ENCODE data around the gene FGFBP1.

Gene FGFBP1

DNA sequence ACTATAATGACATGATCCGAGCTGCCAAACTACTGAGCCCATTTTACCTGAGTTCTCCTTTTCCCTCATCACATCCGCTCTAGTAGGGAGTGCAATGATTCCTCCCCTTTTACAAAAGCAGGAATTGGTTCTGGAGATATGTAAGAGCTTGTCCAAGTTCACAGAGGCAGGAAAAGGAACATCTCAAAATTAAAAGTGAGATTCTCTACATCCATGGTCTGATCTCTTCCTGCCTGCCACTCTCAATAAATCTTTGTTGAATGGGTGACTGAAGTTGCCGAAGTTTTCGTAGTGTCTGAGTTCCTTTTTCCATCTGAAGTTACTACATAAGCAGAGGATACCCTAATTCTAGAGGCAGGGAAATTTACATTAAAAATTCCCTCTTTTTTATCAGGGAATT, at the start of gene FGFBP1:
FGFBP1 (minus strand) TSS at position 101 of the 400 bp plus-strand sequence. CDS start 2,108 bp downstream, outside the sequence.
- Mint-ChIP-seq H3K4me1 (ENCODE audit: low read depth) (no peaks in the 10 kb centered on the region), H3K4me3 (no peak within 1 kb of the TSS), H3K27ac (no peak within 1 kb of the TSS), H3K27me3 (no peaks in the 10 kb centered on the region), H3K36me3 (ENCODE audit: low read depth) (no peaks in the 10 kb centered on the region), H3K9me3 (no peaks in the 10 kb centered on the region)
- intact Hi-C loops (cut with micrococcal nuclease) = no loop called here

DNA sequence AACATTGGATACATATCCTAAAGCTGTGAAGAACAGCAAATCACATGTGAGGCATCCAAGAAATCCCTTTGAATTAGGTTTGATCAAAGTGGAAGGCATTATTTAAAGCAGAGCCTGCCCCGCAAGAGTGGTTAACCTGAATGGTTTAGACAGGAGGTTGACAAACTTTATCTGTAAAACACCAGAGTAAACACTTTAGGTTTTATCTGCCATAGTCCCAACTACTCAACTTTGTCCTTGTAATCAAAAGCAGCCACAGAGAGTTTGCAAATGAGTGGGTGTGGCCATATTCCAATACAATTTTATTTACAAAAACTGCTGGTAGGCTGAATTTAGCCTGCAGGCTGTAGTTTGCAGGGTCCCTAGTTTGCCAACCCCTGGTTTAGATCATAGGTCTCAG, 49.7 kb upstream of the FGFBP1 start:
- Mint-ChIP-seq H3K27ac (no peak overlapping the region), H3K27me3 (no peaks in the 10 kb centered on the region), H3K4me1 (ENCODE audit: low read depth) (peaks cover 12% of the 10 kb centered on the region), H3K4me3 (no peak overlapping the region), H3K9me3 (no peaks in the 10 kb centered on the region), H3K36me3 (ENCODE audit: low read depth) (no peaks in the 10 kb centered on the region)
- intact Hi-C loops (cut with micrococcal nuclease) = no loop called here

DNA sequence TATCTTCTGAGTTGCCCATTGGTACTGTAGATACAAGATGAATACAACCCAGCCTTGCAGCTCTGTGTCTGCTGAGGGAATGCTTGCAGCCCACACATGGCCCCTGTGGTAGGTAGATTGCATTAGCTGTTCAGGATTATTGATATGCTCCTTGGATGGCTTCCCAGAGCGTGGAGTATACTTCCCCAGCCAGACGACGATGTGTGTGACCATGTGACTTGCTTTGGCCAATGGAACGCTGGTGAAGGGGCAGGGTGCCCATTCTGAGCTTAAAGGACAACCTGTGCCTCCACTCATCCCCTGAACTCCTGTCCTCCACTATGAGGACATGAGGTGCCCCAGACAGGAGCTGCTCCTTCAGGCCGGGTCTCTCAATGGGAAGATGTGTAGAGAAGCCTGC, 48.4 kb upstream of the FGFBP1 start:
- H3K27me3 Mint-ChIP-seq = no peaks in the 10 kb centered on the region
- H3K4me1 Mint-ChIP-seq (ENCODE audit: low read depth) = peaks cover 2% of the 10 kb centered on the region
- intact Hi-C loops (cut with micrococcal nuclease) = no loop called here
- no peaks in the 10 kb centered on the region for H3K36me3 Mint-ChIP-seq (ENCODE audit: low read depth)
- no peak overlapping the region for H3K4me3 Mint-ChIP-seq
- H3K9me3 Mint-ChIP-seq = no peaks in the 10 kb centered on the region
- H3K27ac Mint-ChIP-seq = no peak overlapping the region

DNA sequence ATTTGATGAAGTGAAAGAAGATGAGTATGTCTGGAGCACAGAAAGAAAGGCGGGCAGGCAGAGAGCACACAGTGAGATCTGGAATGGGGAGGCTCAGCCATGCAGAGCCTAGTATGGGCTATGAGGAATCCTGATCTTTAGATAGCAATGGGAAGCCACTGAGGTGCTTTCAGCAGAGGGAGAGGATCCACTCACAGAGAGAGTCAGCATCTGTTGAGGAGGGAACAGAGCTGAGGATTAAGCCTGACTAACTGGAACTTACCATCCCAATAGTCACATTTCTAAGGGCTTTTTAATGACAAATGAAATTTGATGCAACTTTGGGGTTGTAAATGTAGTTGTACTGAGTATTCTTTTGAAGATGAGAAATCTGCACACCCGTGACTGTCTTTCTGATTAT, 45.1 kb upstream of the FGFBP1 start:
- Mint-ChIP-seq H3K4me3 (no peak overlapping the region), H3K27me3 (no peaks in the 10 kb centered on the region), H3K4me1 (ENCODE audit: low read depth) (peaks cover 6% of the 10 kb centered on the region), H3K36me3 (ENCODE audit: low read depth) (no peaks in the 10 kb centered on the region), H3K27ac (no peak overlapping the region), H3K9me3 (no peaks in the 10 kb centered on the region)
- intact Hi-C loops (cut with micrococcal nuclease) = no loop called here

DNA sequence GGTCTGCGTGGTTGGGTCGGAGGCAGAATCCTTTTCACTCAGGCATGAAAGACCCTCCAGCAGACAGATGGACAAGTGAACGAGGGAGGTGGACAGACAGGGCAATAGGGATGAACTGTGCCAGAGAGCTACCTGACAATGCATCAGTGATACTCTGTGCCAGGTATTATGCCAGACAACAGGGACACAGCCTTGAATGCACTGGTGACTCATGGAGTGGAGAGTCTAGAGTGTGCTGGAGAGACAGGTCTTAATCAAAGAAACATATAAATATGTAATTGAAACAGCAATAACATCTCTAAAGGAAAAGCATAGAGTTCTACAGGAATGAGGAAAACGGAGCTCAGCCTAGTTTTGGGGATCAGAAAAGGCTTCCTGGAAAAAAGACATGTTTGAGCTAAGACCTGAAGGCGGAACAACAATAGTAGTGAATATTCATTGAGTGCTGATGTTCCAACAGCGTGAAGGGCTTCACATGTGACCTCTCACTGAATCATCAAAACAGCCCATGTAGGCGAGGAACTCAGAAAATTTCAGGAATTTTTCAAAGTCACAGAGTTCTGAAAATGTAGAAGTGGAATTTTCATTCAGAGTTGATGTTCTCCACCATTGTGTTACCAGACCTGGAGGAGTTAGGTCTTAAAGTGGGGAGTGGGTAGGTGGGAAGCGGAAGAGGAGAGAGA, 44.4 kb upstream of the FGFBP1 start:
- Mint-ChIP-seq H3K36me3 (ENCODE audit: low read depth) (no peaks in the 10 kb centered on the region), H3K4me1 (ENCODE audit: low read depth) (peaks cover 6% of the 10 kb centered on the region), H3K4me3 (no peak overlapping the region), H3K27me3 (no peaks in the 10 kb centered on the region), H3K27ac (no peak overlapping the region), H3K9me3 (no peaks in the 10 kb centered on the region)
- intact Hi-C loops (cut with micrococcal nuclease) = no loop called here

DNA sequence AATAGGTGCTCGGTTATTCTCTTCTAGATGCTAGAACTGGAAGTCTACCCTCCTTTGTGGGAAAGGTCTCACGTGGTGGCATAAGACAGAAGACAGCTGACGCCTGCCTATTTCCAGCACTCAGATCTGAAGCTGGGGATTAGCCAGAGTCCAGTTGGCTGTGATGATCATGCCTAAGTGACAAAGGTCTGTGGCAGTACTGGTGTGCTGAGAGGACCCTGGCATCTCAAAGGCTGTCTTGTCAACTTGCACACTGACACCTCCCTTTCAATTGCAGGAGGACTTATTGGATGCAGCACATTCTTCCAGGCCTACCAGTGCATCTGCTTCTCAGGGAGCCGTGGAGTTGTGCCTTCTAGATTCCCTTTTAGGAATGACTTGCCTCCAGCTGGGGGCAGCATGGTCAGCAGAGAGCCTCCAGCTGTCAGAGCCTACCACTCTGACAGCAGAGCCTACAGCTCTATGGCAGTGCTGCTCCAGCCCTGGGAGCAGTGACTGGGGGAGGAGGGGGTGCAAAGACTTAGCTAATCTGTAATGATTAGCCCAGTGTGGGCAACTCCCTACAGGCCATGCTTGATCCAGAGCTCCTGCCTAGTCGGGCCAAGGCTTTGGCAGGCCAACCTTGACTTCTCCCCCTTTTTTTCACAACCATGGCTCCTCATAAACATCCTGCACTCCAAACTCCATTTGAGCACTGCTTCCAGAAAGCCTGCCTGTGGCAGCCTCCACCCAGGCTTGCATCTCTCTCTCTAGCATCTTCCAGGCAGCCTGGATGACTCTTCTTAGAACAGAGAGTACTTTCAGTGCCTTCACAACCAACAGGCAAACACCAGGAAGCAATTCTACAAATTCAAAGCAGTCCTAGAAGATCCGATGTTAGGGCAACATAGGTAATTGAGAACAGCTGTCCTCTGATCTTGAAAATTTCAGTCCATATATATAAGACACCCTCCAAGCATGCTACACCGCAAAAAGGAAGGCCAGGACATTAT, 38.2 kb upstream of the FGFBP1 start:
- H3K4me3 Mint-ChIP-seq = no peak overlapping the region
- H3K9me3 Mint-ChIP-seq = no peaks in the 10 kb centered on the region
- no peak overlapping the region for H3K27ac Mint-ChIP-seq
- H3K4me1 Mint-ChIP-seq (ENCODE audit: low read depth) = peaks cover 6% of the 10 kb centered on the region
- intact Hi-C loops (cut with micrococcal nuclease) = no loop called here
- H3K36me3 Mint-ChIP-seq (ENCODE audit: low read depth) = no peaks in the 10 kb centered on the region
- no peaks in the 10 kb centered on the region for H3K27me3 Mint-ChIP-seq

DNA sequence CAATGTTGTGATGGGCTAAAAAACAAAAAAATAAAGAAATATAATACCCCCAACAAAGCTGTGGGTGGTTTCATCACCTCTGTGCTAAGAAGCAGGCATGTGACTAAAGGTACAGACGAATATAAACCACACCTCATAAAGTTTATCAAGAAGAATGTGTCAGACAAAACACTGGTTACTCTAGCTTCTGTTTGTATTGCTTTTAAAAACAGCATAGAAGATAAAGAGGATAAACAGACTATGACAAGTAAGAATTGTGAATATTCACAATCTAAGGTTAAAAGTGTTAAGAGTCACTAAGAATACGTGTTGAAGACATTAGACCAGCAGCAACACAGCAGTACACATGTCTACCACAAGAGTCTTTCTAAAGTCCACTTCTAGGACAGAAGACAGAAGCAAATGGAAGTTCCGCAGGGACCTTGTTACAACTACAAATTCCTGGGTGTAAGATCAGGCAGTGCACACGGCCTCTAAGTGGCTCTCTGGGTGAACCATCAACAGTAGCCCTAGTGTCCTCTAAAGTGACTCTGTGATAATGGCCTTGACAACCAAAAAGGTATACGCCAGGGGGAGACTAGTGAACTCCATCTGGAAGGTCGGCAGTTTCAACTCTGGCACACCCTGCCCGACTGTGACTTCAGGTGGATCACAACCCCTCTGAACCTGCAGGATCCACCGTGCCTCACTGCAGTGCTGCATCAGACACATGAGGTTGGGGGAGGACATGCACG, 32.7 kb upstream of the FGFBP1 start:
- no peaks in the 10 kb centered on the region for H3K9me3 Mint-ChIP-seq
- intact Hi-C loops (cut with micrococcal nuclease) = no loop called here
- H3K27me3 Mint-ChIP-seq = peaks cover 1% of the 10 kb centered on the region
- H3K36me3 Mint-ChIP-seq (ENCODE audit: low read depth) = no peaks in the 10 kb centered on the region
- no peak overlapping the region for H3K27ac Mint-ChIP-seq
- H3K4me3 Mint-ChIP-seq = no peak overlapping the region
- no peaks in the 10 kb centered on the region for H3K4me1 Mint-ChIP-seq (ENCODE audit: low read depth)

DNA sequence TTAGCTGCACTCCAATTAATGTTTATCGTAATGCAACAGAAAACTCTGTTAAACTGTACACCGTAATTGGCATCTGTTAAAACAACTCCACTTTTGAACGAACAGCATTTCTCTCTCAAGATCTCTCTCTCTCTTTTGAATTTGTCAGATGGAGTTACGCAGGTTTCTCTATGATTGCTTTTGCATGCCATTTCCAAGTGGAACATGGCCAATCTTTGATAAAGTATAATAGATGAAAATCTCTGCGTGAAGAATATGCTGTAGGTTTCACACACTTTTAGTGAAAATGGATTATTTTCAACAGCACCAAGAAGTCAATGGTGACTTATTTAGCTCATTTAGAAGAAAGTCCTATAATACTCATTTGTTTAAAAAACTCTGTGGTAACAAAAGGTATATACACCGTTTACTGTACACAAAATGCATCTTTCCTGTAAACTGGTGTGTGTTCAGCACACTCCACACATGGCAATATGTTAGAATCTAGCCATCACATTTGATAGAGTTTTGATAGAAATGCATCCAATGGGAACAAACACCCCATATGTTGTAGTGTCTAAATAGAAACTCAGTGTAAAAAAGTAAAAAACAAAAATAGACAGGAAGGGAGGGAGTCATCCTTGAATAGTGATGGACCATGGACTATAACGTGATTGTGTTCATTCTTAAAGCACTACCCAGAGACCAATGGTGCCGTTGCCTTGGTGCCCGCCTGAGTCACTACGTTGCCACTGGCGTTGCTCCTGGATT, 30.2 kb upstream of the FGFBP1 start:
- H3K4me1 Mint-ChIP-seq (ENCODE audit: low read depth) = peaks cover 6% of the 10 kb centered on the region
- intact Hi-C loops (cut with micrococcal nuclease) = no loop called here
- H3K27me3 Mint-ChIP-seq = peaks cover 1% of the 10 kb centered on the region
- H3K9me3 Mint-ChIP-seq = no peaks in the 10 kb centered on the region
- H3K27ac Mint-ChIP-seq = no peak overlapping the region
- H3K36me3 Mint-ChIP-seq (ENCODE audit: low read depth) = no peaks in the 10 kb centered on the region
- no peak overlapping the region for H3K4me3 Mint-ChIP-seq

DNA sequence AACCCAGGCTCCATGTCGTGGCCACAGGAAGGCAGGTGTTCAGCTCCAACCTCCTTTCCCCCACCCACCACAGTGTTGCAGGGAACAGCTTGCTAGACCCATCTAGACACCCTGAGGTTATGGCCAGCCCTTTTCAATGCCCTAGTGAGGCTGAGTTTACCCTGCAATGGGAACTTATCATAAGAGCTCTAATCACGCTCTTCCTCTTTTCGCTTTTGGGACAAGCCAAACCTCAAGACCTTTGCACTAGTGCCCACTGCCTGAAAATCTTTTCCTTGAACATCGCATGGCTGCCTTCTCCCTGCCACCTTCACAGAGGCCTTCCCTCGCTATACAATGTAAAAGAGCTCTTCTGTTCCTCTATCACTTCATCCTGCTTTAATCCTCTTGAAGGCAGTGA, 26.8 kb upstream of the FGFBP1 start:
- Mint-ChIP-seq H3K27ac (no peak overlapping the region), H3K9me3 (no peaks in the 10 kb centered on the region), H3K27me3 (peaks cover 1% of the 10 kb centered on the region), H3K36me3 (ENCODE audit: low read depth) (no peaks in the 10 kb centered on the region), H3K4me1 (ENCODE audit: low read depth) (peaks cover 26% of the 10 kb centered on the region), H3K4me3 (no peak overlapping the region)
- intact Hi-C loops (cut with micrococcal nuclease) = loop anchor here (2.0 kb wide), 1 partner anchor 35 kb away; no protein-coding TSS in a partner anchor

DNA sequence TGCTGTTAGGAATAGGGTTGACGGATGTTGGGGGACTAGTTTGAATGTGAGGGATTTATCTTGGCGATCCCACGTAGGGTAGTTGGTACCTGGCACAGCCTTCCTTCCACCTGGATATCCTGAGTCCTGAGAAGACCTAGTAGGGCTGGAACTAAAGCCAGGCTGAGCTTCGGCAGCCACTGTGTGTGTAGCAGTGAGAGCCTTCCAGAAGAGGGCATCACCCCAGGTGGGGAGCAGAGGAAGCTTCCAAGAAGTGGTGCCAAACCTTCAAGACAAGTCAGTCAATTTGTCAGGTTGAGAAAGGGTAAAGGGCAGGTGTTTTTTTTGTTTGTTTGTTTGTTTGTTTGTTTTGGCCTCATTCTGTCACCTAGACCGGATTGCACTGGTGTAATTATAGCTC, 25.6 kb upstream of the FGFBP1 start:
- Mint-ChIP-seq H3K4me3 (no peak overlapping the region), H3K4me1 (ENCODE audit: low read depth) (peaks cover 26% of the 10 kb centered on the region), H3K9me3 (no peaks in the 10 kb centered on the region), H3K36me3 (ENCODE audit: low read depth) (no peaks in the 10 kb centered on the region), H3K27ac (no peak overlapping the region), H3K27me3 (peaks cover 1% of the 10 kb centered on the region)
- intact Hi-C loops (cut with micrococcal nuclease) = loop anchor here (2.0 kb wide), 1 partner anchor 37 kb away; no protein-coding TSS in a partner anchor

DNA sequence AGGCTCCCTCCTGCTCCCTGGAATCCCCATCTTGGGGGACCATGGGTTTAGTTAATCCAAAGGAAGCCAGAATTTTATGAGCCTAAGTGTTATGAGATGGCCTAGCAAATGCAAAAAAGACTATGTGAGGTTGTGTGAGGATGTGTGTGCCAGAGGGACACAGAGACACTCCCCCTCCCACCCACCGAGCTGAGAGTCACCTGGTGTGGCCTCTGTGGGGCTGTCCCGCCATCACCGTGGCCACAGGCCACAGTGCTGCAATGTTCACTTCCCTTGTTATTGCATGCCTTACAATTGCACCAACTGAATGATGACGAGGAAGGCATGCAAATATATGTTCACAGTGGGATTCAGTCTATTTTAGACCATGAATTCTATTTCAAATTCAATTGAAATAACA, 25.0 kb upstream of the FGFBP1 start:
- Mint-ChIP-seq H3K4me3 (no peak overlapping the region), H3K27me3 (peaks cover 1% of the 10 kb centered on the region), H3K36me3 (ENCODE audit: low read depth) (no peaks in the 10 kb centered on the region), H3K4me1 (ENCODE audit: low read depth) (peaks cover 26% of the 10 kb centered on the region), H3K9me3 (no peaks in the 10 kb centered on the region), H3K27ac (no peak overlapping the region)
- intact Hi-C loops (cut with micrococcal nuclease) = no loop called here

DNA sequence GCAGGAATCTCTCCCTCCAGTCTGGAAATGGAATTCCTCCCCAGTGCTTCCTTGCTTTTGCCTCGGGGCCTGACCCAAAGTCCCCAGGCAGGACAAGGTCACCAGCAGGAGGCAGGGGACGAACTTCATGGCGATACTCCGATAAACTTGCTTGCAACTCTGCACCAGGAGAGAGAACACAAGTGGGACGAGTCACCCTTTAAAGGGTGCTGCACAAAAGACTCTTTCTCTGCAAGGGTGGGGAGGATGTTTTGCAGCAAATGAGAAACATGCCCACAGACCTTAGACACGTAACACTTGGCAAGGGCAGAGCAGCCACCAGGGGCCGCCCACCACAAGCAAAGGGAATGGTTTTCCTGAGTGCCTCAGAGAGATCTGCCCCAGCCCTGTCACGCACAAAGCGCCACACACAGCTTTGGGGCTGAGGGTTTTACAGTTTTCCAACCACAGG, 24.5 kb upstream of the FGFBP1 start, which contains the start of gene FGFBP2:
FGFBP2 (minus strand) TSS at position 175 of the 451 bp plus-strand sequence; CDS start at position 129, 46 bp downstream.
- Mint-ChIP-seq H3K9me3 (no peaks in the 10 kb centered on the region), H3K4me3 (no peak within 1 kb of the TSS), H3K27ac (no peak within 1 kb of the TSS), H3K4me1 (ENCODE audit: low read depth) (peaks cover 26% of the 10 kb centered on the region), H3K27me3 (peaks cover 1% of the 10 kb centered on the region), H3K36me3 (ENCODE audit: low read depth) (no peaks in the 10 kb centered on the region)
- intact Hi-C loops (cut with micrococcal nuclease) = no loop called here

DNA sequence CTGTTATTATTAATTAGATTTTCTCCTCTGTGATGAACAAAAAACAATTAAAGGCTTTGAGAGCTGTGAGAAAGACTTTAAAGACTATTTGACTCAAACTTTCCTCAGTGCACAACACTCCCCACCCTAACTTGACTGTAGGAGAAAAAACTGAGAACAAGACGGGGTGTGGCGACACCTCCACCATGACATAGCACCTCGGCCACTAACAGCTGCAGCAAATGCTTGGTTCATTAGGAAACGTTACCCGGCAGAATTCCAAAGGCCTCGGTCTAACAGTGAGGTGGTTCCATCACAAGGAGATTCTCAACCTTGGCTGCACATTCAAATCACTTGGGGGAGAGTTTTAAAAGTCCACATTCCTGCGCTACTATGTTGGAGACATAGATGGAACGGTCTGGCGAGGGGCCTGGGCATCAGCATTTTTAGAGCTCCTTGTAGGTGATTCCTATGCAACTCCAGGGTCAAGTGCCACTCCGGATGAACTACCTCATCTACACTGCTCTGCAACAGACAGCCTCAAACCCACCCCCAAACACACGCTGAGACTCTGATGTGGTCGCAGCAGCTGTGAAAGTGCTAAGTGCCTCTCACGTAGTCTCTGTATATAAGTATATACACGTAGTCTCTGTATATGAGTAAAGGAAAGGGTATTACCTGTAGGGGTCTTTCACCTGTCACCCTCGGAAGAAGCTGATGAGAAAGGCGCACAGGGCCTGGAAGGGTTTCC, 23.4 kb upstream of the FGFBP1 start:
- H3K4me1 Mint-ChIP-seq (ENCODE audit: low read depth) = peaks cover 26% of the 10 kb centered on the region

More for the DNA sequence above, 23.4 kb upstream of the FGFBP1 start:
- intact Hi-C loops (cut with micrococcal nuclease) = no loop called here
- Mint-ChIP-seq H3K36me3 (ENCODE audit: low read depth) (no peaks in the 10 kb centered on the region), H3K27ac (no peak overlapping the region), H3K4me3 (no peak overlapping the region), H3K9me3 (no peaks in the 10 kb centered on the region), H3K27me3 (peaks cover 1% of the 10 kb centered on the region)

Data from dendritic cell treated with granulocyte-macrophage colony-stimulating factor and Interleukin-4, amounts not matched to agents 40 ng/mL and 50 ng/mL, for 4 days (primary cell).